K562 (cell line): ENCODE data around the gene SLC36A1. TPM values are rescaled to one million over a fixed set of nuclear protein-coding genes. Genes with fewer than 3 reads are reported as not detected.

Experiments
- ATF4 ChIP-seq: fragments of 450-650 bp; formaldehyde crosslinking; IDR thresholded peaks from 2 replicates; pipeline ENCODE4 v1.4.0; 2022; ENCODE audit warnings: mild to moderate bottlenecking, moderate library complexity
- CSDE1 ChIP-seq, 2 experiments: fragments of 450-650 bp; IDR thresholded peaks; 2 replicates each; pipeline ENCODE4 v1.6.1; 2016; ENCODE audit warnings: mild to moderate bottlenecking in 1 of 2
- GABPA ChIP-seq: fragments of 200-800 bp; sonication (Bioruptor generic); conservative IDR thresholded peaks from 2 replicates; pipeline ENCODE4 v1.6.1; 2016; ENCODE audit warnings: low read depth, missing genetic modification characterization, missing compliant biosample characterization
- GATA2 ChIP-seq: sonication (generic); formaldehyde crosslinking; IDR thresholded peaks from 2 replicates; pipeline ENCODE4 v1.4.0; 2020; ENCODE audit warnings: mild to moderate bottlenecking, missing genetic modification reagents
- LEF1 ChIP-seq: fragments of 450-650 bp; IDR thresholded peaks from 2 replicates; pipeline ENCODE4 v1.6.1; 2016; ENCODE audit warnings: mild to moderate bottlenecking
- MAFK ChIP-seq: IDR thresholded peaks from 2 replicates; pipeline ENCODE4 v1.6.1; 2011; ENCODE audit warnings: low read length, improper control_type of control experiment
- MGA ChIP-seq: fragments of 450-650 bp; IDR thresholded peaks from 2 replicates; pipeline ENCODE4 v1.6.1; 2016; ENCODE audit warnings: mild to moderate bottlenecking, moderate library complexity
- MLX ChIP-seq, 2 experiments: fragments of 450-650 bp in 1 of 2; sonication (generic) in 1 of 2; formaldehyde crosslinking; conservative IDR thresholded peaks; 2 replicates each; pipeline versions ENCODE4 v1.4.0 to v1.8.1; 2020 to 2022; ENCODE audit warnings: mild to moderate bottlenecking in 1 of 2, missing genetic modification reagents in 1 of 2
- NFRKB ChIP-seq: fragments of 450-650 bp; IDR thresholded peaks from 2 replicates; pipeline ENCODE4 v1.6.1; 2016; ENCODE audit warnings: low read depth
- PHF8 ChIP-seq: fragments of 200-600 bp; sonication (generic); IDR thresholded peaks from 2 replicates; pipeline ENCODE4 v1.6.1; 2012; ENCODE audit warnings: mixed run types, mild to moderate bottlenecking, inconsistent platforms, low read length, moderate library complexity, borderline replicate concordance
- TAF15 ChIP-seq: fragments of 200-400 bp; formaldehyde crosslinking; IDR thresholded peaks from 2 replicates; pipeline ENCODE4 v1.6.1; 2017; ENCODE audit warnings: mild to moderate bottlenecking, low read depth, low read length, moderate library complexity
- TBL1XR1 ChIP-seq, 2 experiments: IDR thresholded peaks; 2 replicates each; pipeline ENCODE4 v1.6.1; 2012; ENCODE audit warnings: improper control_type of control experiment in 2 of 2, low read length in 2 of 2, mild to moderate bottlenecking in 1 of 2
- TOE1 ChIP-seq, 2 experiments: fragments of 450-650 bp in 1 of 2; sonication (generic) in 1 of 2; formaldehyde crosslinking in 1 of 2; IDR thresholded peaks; 2 replicates each; pipeline versions ENCODE4 v1.7.1 to v1.8.0; 2016 to 2022; ENCODE audit warnings: borderline replicate concordance in 2 of 2, mild to moderate bottlenecking in 2 of 2, antibody characterized with exemption in 1 of 2, inconsistent platforms in 1 of 2, low read depth in 1 of 2, missing genetic modification reagents in 1 of 2, moderate library complexity in 1 of 2
- ZC3H8 ChIP-seq: fragments of 450-650 bp; IDR thresholded peaks from 2 replicates; pipeline ENCODE4 v1.6.1; 2017
- polyA plus RNA-seq, 8 experiments: library from polyadenylated mRNA; depleted of rRNA in 4 of 8; stranded (reverse) in 5 of 8; unstranded in 3 of 8; fragments of >200 nt; fragmentation: Nextera tagmentation in 2 of 8; fragmentation: Illumina TruSeq in 1 of 8; extraction: Ambion mirVana in 2 of 8; extraction: Trizol in 1 of 8; gene quantifications; 2 replicates each; pipeline versions ENCODE4 v1.2.1 to v1.2.3, GENCODE V29; 2011 to 2014; ENCODE audit warnings: inconsistent platforms in 1 of 8, missing spikeins in 1 of 8
- total RNA-seq, 7 experiments: library from RNA; depleted of rRNA in 6 of 7; stranded (reverse); fragments of >200 nt in 6 of 7; fragmentation: Illumina TruSeq in 2 of 7; extraction: Trizol in 2 of 7; gene quantifications; 2 replicates each; pipeline versions ENCODE4 v1.2.1 to v1.2.3, GENCODE V29; 2011 to 2021; ENCODE audit warnings: low replicate concordance in 1 of 7

The SLC36A1 gene
- total and polyA plus RNA-seq, 9 of the 15 experiments (the other 6 are each of a cell fraction or from before 2014, with no cell fraction given), result 1.6 to 8.4 (median 4.6) TPM

- TF ChIP-seq MGA (peak; percentile 92), TBL1XR1 (IDR thresholded peaks at IDR 0.05; ENCODE audit: low read length in 2 of 2) (peak in 1 of 2 experiments; percentile 19; a peak in 1 of 4 replicates), MLX (CRISPR knock-in tag; conservative IDR thresholded peaks at IDR 0.05) (no peak), ATF4 (no peak), NFRKB (no peak), GABPA (tag) (peak; percentile 65), TAF15 (no peak), PHF8 (peak; percentile 59; the same call in 1 of the 2 replicates), ZC3H8 (no peak), MAFK (0 out of 2 replicates have a peak, but pooled peaks have one; percentile 3), CSDE1 (IDR thresholded peaks at IDR 0.05) (no peak), GATA2 (CRISPR knock-in tag) (peak; percentile 85), LEF1 (peak; percentile 68; the same call in 1 of the 2 replicates), TOE1 (IDR thresholded peaks at IDR 0.05; ENCODE audit: borderline replicate concordance) (peak; percentile 100), TOE1 (CRISPR knock-in tag; IDR thresholded peaks at IDR 0.05; ENCODE audit: borderline replicate concordance, low read depth) (no peak)
Measured at GRCh38 chr5:151447174-151448037, at the start of gene SLC36A1 (continued).
